T47D (cell line): ENCODE results near the gene FGF11.

Experiments
- DNase-seq, 2 experiments: peaks; one replicate each; pipeline versions ENCODE4 v3.0.0 to v3.0.0-alpha.2; 2011 to 2012; ENCODE audit warnings: low read depth in 1 of 2, low spot score in 1 of 2
- JUND ChIP-seq: IDR thresholded peaks from 2 replicates; pipeline ENCODE4 v1.6.1; 2012; ENCODE audit warnings: low read depth
- in situ Hi-C: cut with HindIII; loops from 2 replicates; pipeline ENCODE4 v1.10.0; 2016; ENCODE audit warnings: low sequenced_read_pairs, low pct_unique_long_range_greater_than_20kb

Gene FGF11

GRCh38 chr17:7440113-7440833, 961 bp downstream of the FGF11 start:
- in situ Hi-C loops, result no loop called here
- DNase-seq, result peak; percentile 32 to 58
- no peak for TF ChIP-seq JUND

GRCh38 chr17:7440834-7441195, 1.5 kb downstream of the FGF11 start:
- in situ Hi-C loops, result no loop called here
- DNase-seq, result no peak
- TF ChIP-seq JUND, result no peak

GRCh38 chr17:7441266-7441665, 2.0 kb downstream of the FGF11 start:
- TF ChIP-seq JUND, result no peak
- in situ Hi-C loops, result no loop called here
- DNase-seq, result no peak

GRCh38 chr17:7442142-7442541, 2.8 kb downstream of the FGF11 start:
- TF ChIP-seq JUND, result no peak
- in situ Hi-C loops, result no loop called here
- no peak for DNase-seq

GRCh38 chr17:7443499-7444485, 4.5 kb downstream of the FGF11 start:
- in situ Hi-C loops, result no loop called here
- DNase-seq, result no peak
- TF ChIP-seq JUND, result no peak

- no peak for DNase-seq
- in situ Hi-C loops, result no loop called here
- TF ChIP-seq JUND, result no peak
These were observed 5.6 kb downstream of the FGF11 start, which contains the start of gene CHRNB1 for GRCh38 chr17:7444682-7445618. CHRNB1 (plus strand) TSS chr17:7445061; CDS start chr17:7445128, 67 bp downstream.

- no peak for DNase-seq
- in situ Hi-C loops, result no loop called here
These were observed 6.3 kb downstream of the FGF11 start for GRCh38 chr17:7445619-7445968.

GRCh38 chr17:7448461-7448860, 9.1 kb downstream of the FGF11 start:
- in situ Hi-C loops, result no loop called here
- DNase-seq, result no peak
- no peak for TF ChIP-seq JUND

More at GRCh38 chr17:7445619-7445968, 6.3 kb downstream of the FGF11 start:
- no peak for TF ChIP-seq JUND

GRCh38 chr17:7459961-7460545, 20.7 kb downstream of the FGF11 start:
- in situ Hi-C loops, result no loop called here
- TF ChIP-seq JUND, result no peak
- DNase-seq, result no peak

- no peak for TF ChIP-seq JUND
- in situ Hi-C loops, result no loop called here
- DNase-seq, result no peak
These were observed 21.7 kb downstream of the FGF11 start for GRCh38 chr17:7460850-7461660.

- in situ Hi-C loops, result no loop called here
- no peak for DNase-seq
- no peak for TF ChIP-seq JUND
These were observed 23.4 kb downstream of the FGF11 start for GRCh38 chr17:7462474-7463371.
